Measurements from ENCODE around the gene SLC2A11. TPM values are rescaled to one million over a fixed set of nuclear protein-coding genes. Genes with fewer than 3 reads are reported as not detected.

Gene SLC2A11
- total and polyA plus RNA-seq, 12 donors: 11.3 to 35.3 (median 20.8) TPM

DNA sequence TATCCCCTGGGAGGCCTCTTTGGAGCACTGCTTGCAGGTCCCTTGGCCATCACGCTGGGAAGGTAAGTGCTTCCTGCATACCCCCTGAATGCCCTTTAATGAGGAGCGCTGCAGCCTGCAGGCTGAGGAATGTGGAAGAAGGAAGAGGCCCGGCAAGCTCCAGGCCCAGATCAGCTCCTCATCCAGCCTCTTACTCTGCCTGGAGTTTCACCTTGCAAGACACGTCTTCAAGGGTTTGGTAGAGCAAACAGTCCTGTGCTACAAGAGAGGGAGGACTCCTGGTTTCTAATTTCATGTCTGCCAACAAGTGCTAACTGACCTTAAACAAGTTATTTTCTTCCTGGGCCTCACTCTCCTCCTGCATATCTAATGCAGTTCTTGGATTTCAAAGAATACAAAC is 10.9 kb downstream of the SLC2A11 start:
- Histone ChIP-seq H3K4me3 (no peak overlapping the region), H3K36me3 (replicated peaks in 1 of 2) (peaks cover 0 to 24% of the 10 kb centered on the region in 2 donors), H3K4me1 (replicated peaks in 1 of 2) (no peaks in the 10 kb centered on the region), H3K9me3 (replicated peaks in 1 of 3) (no peaks in the 10 kb centered on the region), H3K27ac (no peak overlapping the region), H3K27me3 (no peaks in the 10 kb centered on the region)
- DNase-seq: no peak
- TF ChIP-seq, protein P1, sequence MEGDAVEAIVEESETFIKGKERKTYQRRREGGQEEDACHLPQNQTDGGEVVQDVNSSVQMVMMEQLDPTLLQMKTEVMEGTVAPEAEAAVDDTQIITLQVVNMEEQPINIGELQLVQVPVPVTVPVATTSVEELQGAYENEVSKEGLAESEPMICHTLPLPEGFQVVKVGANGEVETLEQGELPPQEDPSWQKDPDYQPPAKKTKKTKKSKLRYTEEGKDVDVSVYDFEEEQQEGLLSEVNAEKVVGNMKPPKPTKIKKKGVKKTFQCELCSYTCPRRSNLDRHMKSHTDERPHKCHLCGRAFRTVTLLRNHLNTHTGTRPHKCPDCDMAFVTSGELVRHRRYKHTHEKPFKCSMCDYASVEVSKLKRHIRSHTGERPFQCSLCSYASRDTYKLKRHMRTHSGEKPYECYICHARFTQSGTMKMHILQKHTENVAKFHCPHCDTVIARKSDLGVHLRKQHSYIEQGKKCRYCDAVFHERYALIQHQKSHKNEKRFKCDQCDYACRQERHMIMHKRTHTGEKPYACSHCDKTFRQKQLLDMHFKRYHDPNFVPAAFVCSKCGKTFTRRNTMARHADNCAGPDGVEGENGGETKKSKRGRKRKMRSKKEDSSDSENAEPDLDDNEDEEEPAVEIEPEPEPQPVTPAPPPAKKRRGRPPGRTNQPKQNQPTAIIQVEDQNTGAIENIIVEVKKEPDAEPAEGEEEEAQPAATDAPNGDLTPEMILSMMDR (IDR thresholded peaks at IDR 0.05): no peak
- TF ChIP-seq POLR2A (IDR thresholded peaks at IDR 0.05): no peak
- intact Hi-C loops (cut with DNase I): loop anchor here in 1 of 2 donors (10.0 kb wide), 1 partner anchor 86 kb away; no protein-coding TSS in a partner anchor
- WGBS, 4 donors: 80 to 96% (median 94%) methylated on average over 3 to 4 of the region's 4 CpGs

DNA sequence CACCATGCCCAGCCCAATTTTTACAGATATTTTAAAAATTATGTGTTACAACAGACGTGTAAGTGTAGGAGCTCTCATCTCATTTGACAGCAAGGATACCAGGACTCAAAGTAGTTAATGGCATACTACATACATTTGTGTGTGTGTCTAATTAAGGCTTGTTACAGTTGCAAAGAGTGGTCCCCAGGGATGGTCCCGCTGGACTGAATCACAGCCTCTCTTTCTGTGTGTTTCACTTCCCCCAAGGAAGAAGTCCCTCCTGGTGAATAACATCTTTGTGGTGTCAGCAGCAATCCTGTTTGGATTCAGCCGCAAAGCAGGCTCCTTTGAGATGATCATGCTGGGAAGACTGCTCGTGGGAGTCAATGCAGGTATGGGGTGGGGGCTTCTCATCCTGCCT is 17.2 kb downstream of the SLC2A11 start:
- no peak overlapping the region for H3K27ac ChIP-seq
- H3K4me1 ChIP-seq (replicated peaks in 1 of 2): no peaks in the 10 kb centered on the region
- no peaks in the 10 kb centered on the region for H3K27me3 ChIP-seq
- WGBS, 4 donors: 88 to 95% (median 91%) methylated on average over 3 to 4 of the region's 4 CpGs
- intact Hi-C loops (cut with DNase I): no loop called here
- H3K36me3 ChIP-seq (replicated peaks in 1 of 2): peaks cover 0 to 9% of the 10 kb centered on the region in 2 donors
- H3K9me3 ChIP-seq (replicated peaks in 1 of 3): no peaks in the 10 kb centered on the region
- no peak overlapping the region for H3K4me3 ChIP-seq
- no peak for DNase-seq
- TF ChIP-seq, protein P1 (IDR thresholded peaks at IDR 0.05): no peak
- no peak for TF ChIP-seq POLR2A (IDR thresholded peaks at IDR 0.05)

DNA sequence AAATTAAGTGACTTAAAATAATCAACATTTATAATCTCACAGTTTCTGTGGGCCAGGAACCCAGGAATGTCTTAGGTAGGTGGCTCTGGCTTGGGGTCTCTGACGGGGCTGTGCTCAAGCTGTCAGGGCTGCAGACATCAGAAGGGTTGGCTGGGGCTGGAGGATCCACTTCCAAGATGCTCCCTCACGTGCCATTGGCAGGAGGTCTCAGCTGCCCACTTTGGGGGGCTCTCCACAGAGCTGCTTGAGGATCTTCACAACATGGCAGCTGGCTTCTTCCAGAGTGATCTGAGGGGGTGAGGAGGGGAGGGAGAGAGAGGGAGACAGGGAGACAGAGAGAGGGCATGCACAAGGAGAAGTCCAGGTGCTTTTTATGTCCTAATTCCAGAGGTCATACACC is 18.1 kb downstream of the SLC2A11 start:
- no peaks in the 10 kb centered on the region for H3K4me1 ChIP-seq (replicated peaks in 1 of 2)
- no peak for TF ChIP-seq POLR2A (IDR thresholded peaks at IDR 0.05)
- TF ChIP-seq, protein P1 (IDR thresholded peaks at IDR 0.05): no peak
- intact Hi-C loops (cut with DNase I): no loop called here
- H3K36me3 ChIP-seq (replicated peaks in 1 of 2): peaks cover 0 to 4% of the 10 kb centered on the region in 2 donors
- no peak for DNase-seq
- H3K27ac ChIP-seq: no peak overlapping the region
- H3K27me3 ChIP-seq: no peaks in the 10 kb centered on the region
- 86 to 94% (median 88%) methylated on average over 2 of the region's 2 CpGs for WGBS, 4 donors
- no peak overlapping the region for H3K4me3 ChIP-seq
- H3K9me3 ChIP-seq (replicated peaks in 1 of 3): no peaks in the 10 kb centered on the region

DNA sequence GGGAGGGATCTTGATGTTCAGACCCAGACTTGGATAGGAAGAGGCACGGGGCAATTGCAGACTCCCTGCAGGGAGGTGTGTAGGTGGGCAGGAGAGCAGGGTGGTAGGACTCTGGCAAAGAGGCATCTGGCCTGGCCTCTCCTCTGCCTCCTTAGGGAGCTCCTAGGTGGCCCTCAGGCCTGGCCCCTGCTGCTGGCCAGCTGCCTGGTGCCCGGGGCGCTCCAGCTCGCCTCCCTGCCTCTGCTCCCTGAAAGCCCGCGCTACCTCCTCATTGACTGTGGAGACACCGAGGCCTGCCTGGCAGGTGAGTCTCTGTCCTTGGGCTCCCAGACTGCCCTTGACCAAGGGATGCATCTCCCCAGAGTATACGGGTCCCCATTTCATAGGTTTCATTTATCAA is 19.9 kb downstream of the SLC2A11 start:
- Histone ChIP-seq H3K27ac (no peak overlapping the region), H3K9me3 (replicated peaks in 1 of 3) (no peaks in the 10 kb centered on the region), H3K36me3 (replicated peaks in 1 of 2) (peaks cover 0 to 4% of the 10 kb centered on the region in 2 donors), H3K27me3 (no peaks in the 10 kb centered on the region), H3K4me1 (replicated peaks in 1 of 2) (no peaks in the 10 kb centered on the region), H3K4me3 (no peak overlapping the region)
- intact Hi-C loops (cut with DNase I): no loop called here
- TF ChIP-seq, protein P1 (IDR thresholded peaks at IDR 0.05): no peak
- no peak for TF ChIP-seq POLR2A (IDR thresholded peaks at IDR 0.05)
- 88 to 97% (median 95%) methylated on average over 5 to 8 of the region's 8 CpGs for WGBS, 4 donors
- no peak for DNase-seq

All from adrenal gland (tissue), 12 donors.